Osteoblast (primary cell): ENCODE data around the gene FAM174C. TPM values are rescaled to one million over a fixed set of nuclear protein-coding genes. Genes with fewer than 3 reads are reported as not detected.
A peak's percentile ranks its signal among the peaks of the same experiment; 100 is the strongest.

Source experiments
- DNase-seq: peaks from one replicate; pipeline ENCODE4 v3.0.0; 2011; ENCODE audit warnings: low spot score, mixed read lengths; ENCODE audit not compliant: insufficient read length; ENCODE audit errors: missing footprints
- H2AFZ ChIP-seq: 2 replicates; pipeline ENCODE4 v1.6.0; 2011; ENCODE audit warnings: mild to moderate bottlenecking, low read length
- H3K27ac ChIP-seq: 2 replicates; pipeline ENCODE4 v1.5.1; 2011; ENCODE audit warnings: mild to moderate bottlenecking, low read depth, low read length, moderate library complexity
- H3K27me3 ChIP-seq: 2 replicates; pipeline ENCODE4 v1.6.0; 2012; ENCODE audit warnings: mild to moderate bottlenecking, control low read depth, inconsistent platforms, low read length, moderate library complexity; ENCODE audit not compliant: insufficient read depth
- H3K36me3 ChIP-seq: 2 replicates; pipeline ENCODE4 v1.5.1; 2011; ENCODE audit warnings: mild to moderate bottlenecking, low read length, control low read depth, moderate library complexity; ENCODE audit not compliant: insufficient read depth
- H3K4me1 ChIP-seq: 2 replicates; pipeline ENCODE4 v1.5.1; 2011; ENCODE audit warnings: mild to moderate bottlenecking, low read length, control low read depth, moderate library complexity; ENCODE audit not compliant: insufficient read depth
- H3K4me2 ChIP-seq: 2 replicates; pipeline ENCODE4 v1.6.0; 2011; ENCODE audit warnings: mild to moderate bottlenecking, low read length; ENCODE audit not compliant: insufficient read depth
- H3K4me3 ChIP-seq: fragments of 200-600 bp; sonication (generic); 3 replicates; pipeline ENCODE4 v1.5.1; 2012; ENCODE audit warnings: mild to moderate bottlenecking, low read length, inconsistent platforms; ENCODE audit not compliant: insufficient read depth
- H3K79me2 ChIP-seq: 2 replicates; pipeline ENCODE4 v1.6.0; 2012; ENCODE audit warnings: mild to moderate bottlenecking, low read length, control low read depth, inconsistent platforms; ENCODE audit not compliant: insufficient read depth
- H3K9me3 ChIP-seq: 2 replicates; pipeline ENCODE4 v1.5.1; 2011; ENCODE audit warnings: low read depth, low read length, control low read depth
- H4K20me1 ChIP-seq: 2 replicates; pipeline ENCODE4 v1.6.0; 2012; ENCODE audit warnings: mild to moderate bottlenecking, low read length, control low read depth; ENCODE audit not compliant: insufficient read depth
- total RNA-seq: library from RNA; depleted of rRNA; stranded (reverse); fragments of >200 nt; gene quantifications from 2 replicates; pipeline ENCODE4 v1.2.3, GENCODE V29; 2012
- TF ChIP-seq, protein P1 (sequence below): IDR thresholded peaks from 2 replicates; pipeline ENCODE4 v1.5.1; 2011; ENCODE audit warnings: mild to moderate bottlenecking, low read depth, low read length, moderate library complexity; ENCODE audit errors: extremely low read depth

The FAM174C gene
- total RNA-seq, 1 donor, result 25.0 TPM

DNA sequence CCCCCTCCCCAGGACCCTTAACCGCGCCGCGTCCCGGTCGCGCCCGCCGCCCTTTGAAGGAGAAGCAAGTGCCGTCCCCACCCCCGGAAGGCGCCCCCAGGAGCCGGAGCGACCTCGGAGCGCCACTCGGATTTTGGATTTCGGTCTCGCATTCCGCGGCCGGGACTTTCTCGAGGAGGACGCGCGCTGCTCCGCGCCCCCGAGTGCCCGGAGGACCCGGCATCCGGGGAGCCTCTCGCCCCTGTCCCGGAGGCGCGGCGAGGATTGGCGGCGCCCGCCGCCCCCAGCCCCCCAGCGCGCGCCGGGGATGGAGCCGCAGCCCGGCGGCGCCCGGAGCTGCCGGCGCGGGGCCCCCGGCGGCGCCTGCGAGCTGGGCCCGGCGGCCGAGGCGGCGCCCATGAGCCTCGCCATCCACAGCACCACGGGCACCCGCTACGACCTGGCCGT, 25.3 kb upstream of the FAM174C start:
- no peaks in the 10 kb centered on the region for H3K9me3 ChIP-seq
- H3K4me1 ChIP-seq, result peaks cover 19% of the 10 kb centered on the region
- peak overlapping the region; percentile 80 for H3K4me3 ChIP-seq
- peak overlapping the region; percentile 33 for H3K27ac ChIP-seq
- peaks cover 23% of the 10 kb centered on the region for H4K20me1 ChIP-seq
- TF ChIP-seq, protein P1, sequence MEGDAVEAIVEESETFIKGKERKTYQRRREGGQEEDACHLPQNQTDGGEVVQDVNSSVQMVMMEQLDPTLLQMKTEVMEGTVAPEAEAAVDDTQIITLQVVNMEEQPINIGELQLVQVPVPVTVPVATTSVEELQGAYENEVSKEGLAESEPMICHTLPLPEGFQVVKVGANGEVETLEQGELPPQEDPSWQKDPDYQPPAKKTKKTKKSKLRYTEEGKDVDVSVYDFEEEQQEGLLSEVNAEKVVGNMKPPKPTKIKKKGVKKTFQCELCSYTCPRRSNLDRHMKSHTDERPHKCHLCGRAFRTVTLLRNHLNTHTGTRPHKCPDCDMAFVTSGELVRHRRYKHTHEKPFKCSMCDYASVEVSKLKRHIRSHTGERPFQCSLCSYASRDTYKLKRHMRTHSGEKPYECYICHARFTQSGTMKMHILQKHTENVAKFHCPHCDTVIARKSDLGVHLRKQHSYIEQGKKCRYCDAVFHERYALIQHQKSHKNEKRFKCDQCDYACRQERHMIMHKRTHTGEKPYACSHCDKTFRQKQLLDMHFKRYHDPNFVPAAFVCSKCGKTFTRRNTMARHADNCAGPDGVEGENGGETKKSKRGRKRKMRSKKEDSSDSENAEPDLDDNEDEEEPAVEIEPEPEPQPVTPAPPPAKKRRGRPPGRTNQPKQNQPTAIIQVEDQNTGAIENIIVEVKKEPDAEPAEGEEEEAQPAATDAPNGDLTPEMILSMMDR, result no peak
- H2AFZ ChIP-seq, result no peak overlapping the region
- no peak for DNase-seq
- H3K79me2 ChIP-seq, result peaks cover 44% of the 10 kb centered on the region
- H3K27me3 ChIP-seq, result no peaks in the 10 kb centered on the region
- peaks cover 24% of the 10 kb centered on the region for H3K36me3 ChIP-seq
- H3K4me2 ChIP-seq, result peak overlapping the region; percentile 18

DNA sequence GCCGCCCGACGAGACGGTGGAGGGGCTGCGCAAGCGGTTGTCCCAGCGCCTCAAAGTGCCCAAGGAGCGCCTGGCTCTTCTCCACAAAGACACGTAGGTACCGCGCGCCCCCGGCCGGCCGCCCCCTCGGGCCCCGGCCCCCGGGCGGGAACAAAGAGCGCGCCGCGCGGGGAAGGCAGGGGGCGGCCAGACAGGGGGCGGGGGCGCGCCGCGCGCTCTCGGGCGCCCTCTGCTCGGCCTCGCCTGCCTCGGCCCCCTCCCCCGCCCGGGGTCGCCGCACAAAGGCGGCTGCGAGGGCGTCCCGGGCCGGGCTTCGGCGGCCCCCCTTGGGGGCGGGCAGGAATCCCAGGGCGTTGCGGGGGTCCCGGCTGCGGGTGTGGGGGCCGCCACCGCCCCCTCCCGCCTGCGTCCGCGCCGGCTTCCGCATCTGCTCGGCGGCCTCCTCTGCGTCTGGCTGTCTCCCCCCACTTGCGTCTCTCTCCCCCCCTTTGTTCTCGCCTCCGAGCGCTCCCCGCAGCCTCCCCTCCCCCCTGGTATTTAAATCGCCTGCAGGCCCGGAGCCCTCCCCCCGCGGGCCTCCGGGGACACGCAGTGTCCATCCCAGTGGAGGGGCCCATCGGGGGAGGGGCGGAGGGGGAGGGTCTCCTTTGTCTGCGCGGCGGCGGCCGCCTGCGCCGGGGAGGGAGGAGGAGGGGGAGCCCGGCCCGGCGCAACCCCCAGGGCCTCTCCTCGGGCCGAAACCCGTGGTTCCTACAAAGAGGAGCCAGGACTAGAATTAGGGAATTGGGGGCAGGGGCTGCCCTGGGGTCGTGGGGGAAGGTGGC, 24.7 kb upstream of the FAM174C start:
- peak overlapping the region; percentile 87 for H3K4me2 ChIP-seq
- peak overlapping the region; percentile 80 for H3K4me3 ChIP-seq
- peaks cover 51% of the 10 kb centered on the region for H3K79me2 ChIP-seq
- TF ChIP-seq, protein P1, result no peak
- no peaks in the 10 kb centered on the region for H3K27me3 ChIP-seq
- H4K20me1 ChIP-seq, result peaks cover 30% of the 10 kb centered on the region
- peak; percentile 88 for DNase-seq
- peak overlapping the region; percentile 69 for H3K27ac ChIP-seq
- H3K4me1 ChIP-seq, result peaks cover 22% of the 10 kb centered on the region
- peaks cover 31% of the 10 kb centered on the region for H3K36me3 ChIP-seq
- H2AFZ ChIP-seq, result no peak overlapping the region
- no peaks in the 10 kb centered on the region for H3K9me3 ChIP-seq

DNA sequence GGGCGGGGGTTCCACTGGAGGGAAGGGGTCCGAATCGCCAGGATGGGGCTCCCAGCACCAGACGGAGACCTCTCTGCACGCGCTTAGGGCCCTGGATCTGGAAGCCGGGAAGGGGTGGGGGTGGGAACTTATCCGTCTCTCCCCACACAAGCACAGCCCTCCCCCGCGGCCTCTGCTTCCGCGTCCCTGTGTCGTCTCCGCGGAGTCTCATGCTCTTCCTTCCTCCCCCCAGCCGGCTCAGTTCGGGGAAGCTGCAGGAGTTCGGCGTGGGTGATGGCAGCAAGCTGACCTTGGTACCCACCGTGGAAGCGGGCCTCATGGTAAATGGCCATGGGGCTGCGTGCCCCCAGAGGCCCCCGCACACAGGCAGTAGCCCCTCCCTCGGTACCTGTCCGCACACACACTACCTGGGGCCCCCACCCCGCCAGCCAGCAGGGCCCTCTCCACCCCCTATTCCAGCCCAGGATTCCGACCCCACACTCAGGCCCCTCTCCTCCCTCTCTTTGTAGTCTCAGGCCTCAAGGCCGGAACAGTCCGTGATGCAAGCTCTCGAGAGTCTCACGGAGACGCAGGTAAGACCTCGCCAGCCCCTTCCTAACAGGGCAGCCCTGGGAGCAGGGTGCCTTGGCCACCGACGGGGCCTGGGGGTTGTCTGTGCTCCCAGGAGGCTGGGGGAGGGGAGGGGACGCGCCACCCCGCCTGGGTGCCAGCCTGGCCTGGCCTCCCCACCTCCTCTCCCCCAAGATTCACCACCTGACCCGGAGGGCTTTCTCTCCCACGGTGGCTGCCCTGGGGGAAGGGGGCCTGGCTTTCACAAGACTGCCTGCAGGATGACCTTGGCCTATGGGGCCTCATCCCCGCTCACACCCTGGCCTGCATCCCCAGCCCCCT, 23.8 kb upstream of the FAM174C start:
- peaks cover 38% of the 10 kb centered on the region for H3K36me3 ChIP-seq
- no peaks in the 10 kb centered on the region for H3K9me3 ChIP-seq
- peak overlapping the region; percentile 87 for H3K4me2 ChIP-seq
- no peaks in the 10 kb centered on the region for H3K27me3 ChIP-seq
- H3K27ac ChIP-seq, result peak overlapping the region; percentile 69
- peaks cover 26% of the 10 kb centered on the region for H3K4me1 ChIP-seq
- DNase-seq, result peak; percentile 92
- TF ChIP-seq, protein P1, result no peak
- H4K20me1 ChIP-seq, result peaks cover 31% of the 10 kb centered on the region
- peak overlapping the region; percentile 80 for H3K4me3 ChIP-seq
- H2AFZ ChIP-seq, result no peak overlapping the region
- peaks cover 58% of the 10 kb centered on the region for H3K79me2 ChIP-seq
